Measurements from ENCODE around the gene MANEA.

- TF ChIP-seq CTCF (conservative IDR thresholded peaks at IDR 0.05; ENCODE audit: low read length): no peak
- TF ChIP-seq EZH2phosphoT487 (IDR thresholded peaks at IDR 0.05; ENCODE audit: borderline replicate concordance, low read depth, low read length): no peak
These were observed 31.6 kb upstream of the MANEA start for GRCh38 chr6:95545686-95546085.
